Measurements from ENCODE around the gene AGBL1.
A peak's percentile ranks its signal among the peaks of the same experiment; 100 is the strongest.

The AGBL1 gene

DNA sequence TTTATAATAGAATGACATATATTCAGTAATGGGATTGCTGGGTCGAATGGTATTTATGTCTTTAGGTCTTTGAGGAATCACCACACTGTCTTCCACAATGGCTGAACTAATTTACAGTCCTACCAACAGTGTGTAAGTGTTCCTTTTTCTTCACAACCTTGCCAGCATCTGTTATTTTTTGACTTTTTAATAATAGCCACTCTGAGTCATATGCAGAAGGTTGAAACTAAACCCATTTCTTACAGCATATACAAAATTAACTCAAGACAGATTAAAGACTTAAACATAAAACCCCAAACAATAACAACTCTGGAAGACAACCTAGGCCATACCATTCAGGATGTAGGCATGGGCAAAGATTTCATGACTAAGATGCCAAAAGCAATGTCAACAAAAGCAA, 671.4 kb downstream of the AGBL1 start:
- Mint-ChIP-seq H3K27ac (no peak overlapping the region), H3K4me3 (no peak overlapping the region), H3K27me3 (peaks cover 8% of the 10 kb centered on the region), H3K9me3 (no peaks in the 10 kb centered on the region), H3K4me1 (no peaks in the 10 kb centered on the region)
- ATAC-seq (no peak), DNase-seq (no peak)

DNA sequence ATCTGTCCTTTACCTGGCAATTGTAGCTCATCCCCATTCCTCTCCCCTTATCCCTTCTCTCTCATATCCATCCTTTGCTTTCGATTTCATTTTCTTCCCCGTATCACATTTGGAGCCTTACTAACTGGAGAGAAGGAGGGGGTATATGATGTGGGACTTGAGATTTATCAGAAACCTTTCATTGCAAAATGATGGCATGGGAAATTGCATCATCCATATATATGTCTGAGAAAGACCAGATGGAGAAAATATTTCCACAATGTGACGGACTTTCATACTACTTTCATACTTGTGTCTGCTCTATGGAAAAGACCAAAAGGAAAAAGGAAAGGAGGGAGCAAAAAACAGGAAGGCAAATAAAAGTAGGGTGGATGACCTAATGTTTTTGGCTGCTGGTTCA, 675.2 kb downstream of the AGBL1 start:
- H3K4me3 Mint-ChIP-seq: no peak overlapping the region
- DNase-seq (no peak), ATAC-seq (no peak)
- H3K27me3 Mint-ChIP-seq: peaks cover 8% of the 10 kb centered on the region
- no peaks in the 10 kb centered on the region for H3K4me1 Mint-ChIP-seq
- no peaks in the 10 kb centered on the region for H3K9me3 Mint-ChIP-seq
- H3K27ac Mint-ChIP-seq: peak overlapping the region in 1 of 2 donors; percentile 34

DNA sequence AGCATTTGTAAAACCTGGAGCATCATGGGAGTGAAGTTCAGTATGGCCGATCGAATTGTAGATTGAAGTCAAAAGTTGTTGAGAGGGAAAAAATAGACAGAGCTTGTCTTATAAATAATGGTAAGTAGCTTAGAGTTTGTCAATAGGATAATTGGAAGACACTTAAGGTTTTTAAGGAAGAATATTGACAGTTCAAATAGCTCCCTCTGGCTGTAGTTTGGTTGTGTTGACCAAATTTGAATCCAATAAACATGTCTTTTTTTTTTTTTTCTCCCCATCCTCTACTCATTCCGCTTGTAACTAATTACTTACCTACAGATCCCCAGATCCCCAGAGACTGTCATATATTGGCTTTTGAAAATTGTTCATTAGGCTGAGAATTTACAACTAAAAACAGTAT, 677.0 kb downstream of the AGBL1 start:
- Mint-ChIP-seq H3K4me3 (no peak overlapping the region), H3K27ac (no peak overlapping the region), H3K9me3 (no peaks in the 10 kb centered on the region), H3K27me3 (peaks cover 8% of the 10 kb centered on the region), H3K4me1 (no peaks in the 10 kb centered on the region)
- ATAC-seq (no peak), DNase-seq (no peak)

DNA sequence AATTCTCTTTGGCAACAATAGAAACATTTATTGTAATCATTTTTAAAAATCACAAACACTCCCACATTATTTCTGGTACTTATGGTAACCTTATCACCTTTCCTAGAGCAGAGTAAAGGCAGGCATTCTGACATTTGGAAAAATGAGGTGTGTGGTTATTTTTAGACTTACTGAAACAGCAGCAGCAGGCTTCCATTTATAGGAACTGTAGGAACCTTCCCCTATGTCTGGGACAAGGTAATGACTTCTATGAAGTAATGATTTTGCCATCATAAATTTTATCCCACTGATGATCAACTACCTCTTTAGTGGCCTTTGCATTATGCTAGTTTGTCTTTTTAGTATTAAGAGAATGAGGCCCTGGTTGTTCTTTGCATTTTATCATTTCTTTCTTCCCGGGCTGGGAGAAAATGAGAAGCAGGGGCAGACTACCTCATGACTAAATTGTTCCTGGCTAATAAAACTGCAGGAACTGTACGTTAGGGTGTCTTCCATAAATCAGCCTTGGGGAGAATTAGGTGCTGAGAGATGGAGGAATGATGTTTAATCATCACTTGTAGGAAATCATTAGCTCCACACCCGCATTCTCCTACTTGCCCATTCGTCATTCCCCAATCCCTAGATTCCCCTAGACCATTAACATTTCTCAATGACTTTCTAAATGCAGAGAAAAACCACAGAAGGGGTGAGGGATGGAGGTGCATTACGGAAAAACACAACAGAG, 680.3 kb downstream of the AGBL1 start:
- DNase-seq (no peak), ATAC-seq (no peak)
- Mint-ChIP-seq H3K4me3 (no peak overlapping the region), H3K9me3 (no peaks in the 10 kb centered on the region), H3K4me1 (no peaks in the 10 kb centered on the region), H3K27ac (no peak overlapping the region), H3K27me3 (peaks cover 13% of the 10 kb centered on the region)

DNA sequence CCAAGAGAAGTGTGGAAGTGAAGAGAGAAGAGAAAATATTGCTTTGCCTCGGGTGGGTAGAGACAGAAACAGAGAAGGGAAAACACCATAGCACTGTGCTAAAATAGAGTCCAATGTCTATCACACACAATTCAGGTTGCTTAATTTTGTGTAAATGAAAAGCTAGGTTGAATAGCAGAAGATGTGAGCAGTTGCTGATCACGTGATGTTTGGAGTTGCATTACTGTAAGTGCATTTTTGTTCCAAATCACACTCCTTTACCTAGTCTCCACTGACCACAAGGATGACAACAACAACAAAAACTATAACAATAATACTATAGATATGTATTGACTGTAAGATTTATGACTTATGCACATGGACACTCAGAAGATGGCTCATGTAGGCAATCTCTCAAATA, 683.2 kb downstream of the AGBL1 start:
- Mint-ChIP-seq H3K27me3 (peaks cover 16% of the 10 kb centered on the region), H3K4me1 (no peaks in the 10 kb centered on the region), H3K4me3 (no peak overlapping the region), H3K9me3 (no peaks in the 10 kb centered on the region), H3K27ac (peak overlapping the region in 1 of 2 donors; percentile 66)
- ATAC-seq (no peak), DNase-seq (no peak)

DNA sequence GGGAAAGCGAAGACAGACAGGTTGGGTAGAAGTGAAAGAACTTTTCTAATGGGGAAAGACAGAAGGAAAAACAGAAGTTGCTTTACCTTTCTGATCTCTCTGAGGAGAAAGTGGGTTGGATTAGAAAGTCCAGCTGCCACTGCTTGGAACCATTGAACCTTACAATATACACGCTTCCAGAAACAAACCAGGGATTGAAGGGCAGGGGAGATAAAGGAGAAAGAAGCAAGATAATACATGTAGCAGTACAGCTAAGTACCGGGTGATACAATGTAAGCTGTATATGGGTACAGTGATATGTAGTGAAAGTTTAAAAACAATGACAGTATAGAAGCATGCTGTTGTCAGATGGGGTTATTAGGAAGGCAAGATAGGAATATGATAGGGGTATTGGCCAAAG, 684.4 kb downstream of the AGBL1 start:
- no peak for ATAC-seq

DNA sequence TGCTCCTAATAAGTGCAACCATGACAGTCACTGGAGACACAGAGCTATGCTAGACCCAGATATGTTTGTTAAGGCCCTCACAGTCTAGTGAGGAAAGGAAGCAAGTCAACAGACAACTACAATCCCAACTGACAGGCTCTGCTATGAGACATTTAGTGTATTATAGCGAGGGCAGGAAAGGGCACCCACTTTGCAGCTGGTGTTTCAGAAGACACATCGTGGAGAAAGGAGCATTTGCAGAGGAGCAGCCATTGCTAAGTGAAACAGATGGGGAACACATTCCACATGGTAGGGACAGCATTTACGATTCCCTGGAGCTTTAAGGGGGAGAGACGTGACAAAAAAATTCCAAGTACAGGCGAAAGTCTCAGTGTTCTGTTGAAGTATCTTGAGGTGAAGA, 685.6 kb downstream of the AGBL1 start:
- no peaks in the 10 kb centered on the region for H3K4me1 Mint-ChIP-seq
- no peak for ATAC-seq
- H3K27me3 Mint-ChIP-seq: peaks cover 16% of the 10 kb centered on the region
- no peaks in the 10 kb centered on the region for H3K9me3 Mint-ChIP-seq
- no peak overlapping the region for H3K27ac Mint-ChIP-seq
- no peak for DNase-seq
- no peak overlapping the region for H3K4me3 Mint-ChIP-seq

More for the DNA sequence above, 684.4 kb downstream of the AGBL1 start:
- Mint-ChIP-seq H3K9me3 (no peaks in the 10 kb centered on the region), H3K4me1 (no peaks in the 10 kb centered on the region), H3K27ac (no peak overlapping the region), H3K27me3 (peaks cover 16% of the 10 kb centered on the region), H3K4me3 (no peak overlapping the region)
- DNase-seq: no peak

DNA sequence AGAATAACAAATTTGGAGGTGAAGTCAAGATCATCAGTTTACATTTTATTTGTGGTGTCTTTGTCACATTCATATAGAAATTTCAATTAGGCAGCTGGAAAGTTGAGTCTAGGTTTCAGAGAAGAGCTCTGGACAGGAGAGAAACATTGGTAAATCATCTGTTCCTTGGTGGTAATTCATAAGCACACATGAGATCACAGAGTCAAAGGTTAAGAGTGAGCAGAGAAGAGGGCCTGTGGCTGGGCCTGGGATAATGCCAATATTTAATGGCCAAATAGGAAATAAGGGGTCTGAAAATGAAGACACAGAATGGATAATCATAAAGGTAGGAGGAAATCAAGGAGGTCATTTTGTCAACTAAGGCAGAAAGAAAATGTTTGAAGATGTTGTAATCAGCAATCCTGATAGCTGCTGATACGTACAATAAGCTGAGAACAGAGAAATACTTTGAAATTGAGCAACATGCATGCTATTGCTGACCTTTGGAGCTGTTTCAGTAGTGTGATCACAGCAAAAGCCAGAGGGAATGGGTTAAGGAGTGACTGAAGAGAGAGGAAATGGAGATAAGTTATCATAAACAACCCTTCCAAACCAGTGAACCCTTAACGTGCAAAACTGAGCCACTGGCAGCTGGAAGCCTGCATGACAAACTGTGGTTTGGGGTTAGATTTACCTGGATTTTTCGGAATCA, 692.8 kb downstream of the AGBL1 start:
- no peaks in the 10 kb centered on the region for H3K9me3 Mint-ChIP-seq
- H3K4me1 Mint-ChIP-seq: no peaks in the 10 kb centered on the region
- H3K4me3 Mint-ChIP-seq: no peak overlapping the region
- no peak for DNase-seq
- H3K27ac Mint-ChIP-seq: peak overlapping the region in 1 of 2 donors; percentile 22
- no peaks in the 10 kb centered on the region for H3K27me3 Mint-ChIP-seq
- ATAC-seq: no peak

DNA sequence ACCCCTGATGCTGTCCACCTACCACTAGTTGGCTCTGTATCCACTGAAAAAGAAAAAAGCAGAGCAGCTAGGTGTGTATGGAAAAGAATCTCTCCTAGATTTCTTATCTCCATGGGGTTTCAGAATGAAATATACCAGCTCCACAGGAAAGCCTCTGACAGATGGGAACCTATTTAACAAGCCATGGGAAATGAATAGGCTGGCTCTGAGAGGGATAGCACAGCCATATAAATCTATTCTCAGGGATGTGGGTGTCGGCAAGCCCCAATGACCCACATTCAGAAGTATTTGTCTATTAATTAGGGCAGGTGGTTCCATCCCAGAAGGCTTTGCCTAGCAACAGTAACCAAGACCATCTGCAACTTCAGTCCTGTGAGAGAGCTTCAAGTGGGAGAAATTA, 694.1 kb downstream of the AGBL1 start:
- Mint-ChIP-seq H3K4me3 (no peak overlapping the region), H3K27me3 (no peaks in the 10 kb centered on the region), H3K27ac (no peak overlapping the region), H3K9me3 (peaks cover 0 to 7% of the 10 kb centered on the region in 2 donors), H3K4me1 (no peaks in the 10 kb centered on the region)
- ATAC-seq: no peak
- no peak for DNase-seq

DNA sequence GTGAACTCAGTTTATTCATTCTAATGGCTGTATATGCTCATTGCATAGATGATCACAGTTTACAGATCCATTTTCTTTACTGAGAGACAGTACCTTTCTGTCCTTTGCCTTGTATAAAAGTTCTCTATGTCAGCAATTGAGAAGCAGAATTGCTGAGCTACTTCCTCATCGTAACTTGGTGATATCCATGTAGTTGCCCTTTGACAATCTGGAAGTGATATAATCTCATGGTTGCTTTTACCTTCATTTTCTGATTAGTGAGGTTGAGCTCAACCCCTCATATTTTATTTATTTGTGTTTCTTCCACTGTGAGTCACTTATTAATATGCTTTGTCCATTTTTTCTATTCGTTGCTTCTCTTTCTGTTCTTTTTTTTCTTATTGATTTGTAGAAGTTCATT, 696.5 kb downstream of the AGBL1 start:
- H3K9me3 Mint-ChIP-seq: peaks cover 3 to 13% of the 10 kb centered on the region in 2 donors
- DNase-seq (no peak), ATAC-seq (no peak)
- H3K4me3 Mint-ChIP-seq: no peak overlapping the region
- H3K27me3 Mint-ChIP-seq: no peaks in the 10 kb centered on the region
- no peak overlapping the region for H3K27ac Mint-ChIP-seq
- no peaks in the 10 kb centered on the region for H3K4me1 Mint-ChIP-seq

DNA sequence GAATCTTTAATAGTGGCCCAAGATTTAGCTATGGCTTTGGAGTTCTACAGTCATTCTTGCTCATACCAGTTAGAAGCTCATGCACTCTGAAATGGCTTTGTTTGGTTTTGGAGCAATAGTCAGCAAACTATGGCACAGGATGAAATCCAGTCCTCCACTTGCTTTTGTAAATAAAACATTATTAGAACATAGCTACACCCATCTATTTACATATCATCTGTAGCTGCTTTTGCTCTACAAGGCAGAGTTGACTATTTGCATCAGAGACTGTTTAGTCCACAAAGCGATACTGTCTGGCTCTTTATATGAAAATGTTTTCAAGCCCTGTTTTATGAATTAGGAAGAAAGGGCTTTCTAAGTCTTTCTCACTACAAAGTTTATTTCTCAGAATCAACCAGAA, 716.9 kb downstream of the AGBL1 start:
- peaks cover 5% of the 10 kb centered on the region for H3K27me3 Mint-ChIP-seq
- no peaks in the 10 kb centered on the region for H3K4me1 Mint-ChIP-seq
- ATAC-seq (no peak), DNase-seq (no peak)
- no peak overlapping the region for H3K4me3 Mint-ChIP-seq
- no peaks in the 10 kb centered on the region for H3K9me3 Mint-ChIP-seq
- H3K27ac Mint-ChIP-seq: no peak overlapping the region

DNA sequence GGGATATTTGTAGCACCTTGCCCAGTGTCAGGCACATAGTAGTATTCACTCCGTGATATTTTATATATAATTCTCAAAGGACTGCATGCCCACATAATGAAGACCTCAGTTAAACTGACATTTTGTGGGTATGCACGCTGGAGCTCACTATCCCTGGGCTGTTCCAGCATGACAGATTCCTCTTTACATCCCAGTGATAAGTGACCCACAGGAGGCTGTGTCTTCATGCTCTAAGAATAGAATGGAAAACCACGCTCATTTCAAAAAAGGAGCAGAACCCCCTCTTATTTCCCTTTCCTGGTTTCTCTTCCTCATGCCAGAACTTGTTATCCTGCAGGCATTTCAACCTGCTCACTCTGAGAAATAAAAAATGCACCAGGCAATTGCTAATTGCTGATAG, 717.5 kb downstream of the AGBL1 start:
- no peak overlapping the region for H3K27ac Mint-ChIP-seq
- DNase-seq: no peak
- H3K27me3 Mint-ChIP-seq: peaks cover 8% of the 10 kb centered on the region
- ATAC-seq: no peak
- H3K4me1 Mint-ChIP-seq: no peaks in the 10 kb centered on the region
- no peak overlapping the region for H3K4me3 Mint-ChIP-seq
- H3K9me3 Mint-ChIP-seq: no peaks in the 10 kb centered on the region

DNA sequence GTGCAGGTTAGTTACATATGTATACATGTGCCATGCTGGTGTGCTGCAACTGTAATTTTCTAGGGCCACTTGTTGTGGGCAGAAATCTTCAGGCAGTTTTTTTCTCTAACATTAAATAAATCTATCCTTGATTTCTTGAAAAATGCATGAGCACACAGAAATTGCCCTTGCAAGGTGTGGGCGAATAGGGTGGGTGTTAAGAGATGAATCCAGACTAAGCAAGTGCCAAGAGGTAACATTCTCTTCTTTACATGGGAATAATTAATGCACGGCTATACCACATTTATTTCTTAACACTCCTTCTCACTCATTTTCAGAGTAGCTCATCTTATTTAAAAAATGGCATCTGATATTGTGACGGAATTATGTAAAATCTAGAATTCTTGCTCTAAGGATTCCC, 719.6 kb downstream of the AGBL1 start:
- H3K27me3 Mint-ChIP-seq: peaks cover 8% of the 10 kb centered on the region
- no peaks in the 10 kb centered on the region for H3K9me3 Mint-ChIP-seq
- H3K4me1 Mint-ChIP-seq: no peaks in the 10 kb centered on the region
- no peak for DNase-seq
- ATAC-seq: no peak
- no peak overlapping the region for H3K27ac Mint-ChIP-seq
- H3K4me3 Mint-ChIP-seq: no peak overlapping the region

DNA sequence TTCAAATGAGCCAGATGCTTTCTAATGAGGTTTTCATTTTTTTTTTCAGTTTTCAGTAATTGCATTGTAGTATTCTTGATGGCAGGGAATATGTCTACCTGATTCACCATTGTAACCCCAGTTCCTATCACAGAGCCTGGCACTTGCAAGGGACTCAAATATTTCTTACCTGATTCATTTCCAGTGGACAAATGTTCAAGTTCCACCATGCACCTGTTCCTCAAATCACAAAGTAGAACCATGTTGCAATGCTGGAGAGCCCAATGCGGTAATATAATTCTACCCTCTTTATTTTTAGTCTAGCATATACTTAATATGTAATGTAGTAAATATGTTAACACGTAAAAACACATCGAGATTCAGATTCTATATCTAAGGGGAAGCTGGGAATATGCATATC, 722.6 kb downstream of the AGBL1 start:
- H3K4me1 Mint-ChIP-seq: no peaks in the 10 kb centered on the region
- H3K27me3 Mint-ChIP-seq: peaks cover 8% of the 10 kb centered on the region
- H3K27ac Mint-ChIP-seq: no peak overlapping the region
- DNase-seq (no peak), ATAC-seq (no peak)
- H3K4me3 Mint-ChIP-seq: no peak overlapping the region
- H3K9me3 Mint-ChIP-seq: no peaks in the 10 kb centered on the region

DNA sequence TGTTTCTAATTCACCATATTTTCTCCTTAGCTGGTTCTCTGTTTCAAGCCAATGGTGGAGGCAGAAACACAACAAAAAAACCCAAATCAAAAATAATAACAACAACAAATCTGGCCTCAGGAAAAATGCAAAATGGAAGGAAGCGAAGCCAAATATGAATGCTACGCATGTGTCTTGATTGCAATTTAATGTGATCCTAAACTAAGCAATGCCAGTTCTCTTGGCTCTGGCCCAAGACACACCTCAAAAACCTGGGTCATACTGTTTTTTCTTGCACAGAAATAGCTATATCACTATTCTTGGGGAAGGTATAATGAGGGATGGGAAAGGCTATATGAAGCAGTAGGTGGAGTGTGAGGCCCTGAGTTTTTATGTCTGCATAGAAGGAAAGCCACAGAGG, 724.7 kb downstream of the AGBL1 start:
- Mint-ChIP-seq H3K27ac (no peak overlapping the region), H3K4me1 (no peaks in the 10 kb centered on the region), H3K27me3 (peaks cover 8% of the 10 kb centered on the region), H3K9me3 (no peaks in the 10 kb centered on the region), H3K4me3 (no peak overlapping the region)
- no peak for DNase-seq
- ATAC-seq: no peak

DNA sequence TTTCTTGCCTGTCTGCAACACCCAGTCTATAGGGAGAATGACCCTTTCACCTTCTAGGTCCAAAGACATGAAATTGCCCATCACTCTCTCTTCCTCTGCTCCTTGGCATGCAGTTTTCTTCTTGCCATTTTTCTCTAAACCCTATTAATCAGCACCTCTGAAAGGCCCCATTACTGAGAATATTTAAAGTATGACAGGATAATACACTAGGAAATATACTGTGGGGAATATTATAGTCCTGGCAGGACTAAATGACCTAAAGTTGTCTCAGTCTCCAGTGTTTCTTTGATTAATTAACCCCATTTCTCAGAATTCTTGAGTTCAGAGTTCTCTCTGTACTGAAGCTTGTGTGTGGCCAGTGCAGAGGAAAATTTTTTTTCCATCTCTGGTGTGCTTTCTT, 730.7 kb downstream of the AGBL1 start:
- ATAC-seq (no peak), DNase-seq (no peak)
- Mint-ChIP-seq H3K27me3 (no peaks in the 10 kb centered on the region), H3K9me3 (no peaks in the 10 kb centered on the region), H3K27ac (no peak overlapping the region), H3K4me3 (no peak overlapping the region), H3K4me1 (no peaks in the 10 kb centered on the region)

DNA sequence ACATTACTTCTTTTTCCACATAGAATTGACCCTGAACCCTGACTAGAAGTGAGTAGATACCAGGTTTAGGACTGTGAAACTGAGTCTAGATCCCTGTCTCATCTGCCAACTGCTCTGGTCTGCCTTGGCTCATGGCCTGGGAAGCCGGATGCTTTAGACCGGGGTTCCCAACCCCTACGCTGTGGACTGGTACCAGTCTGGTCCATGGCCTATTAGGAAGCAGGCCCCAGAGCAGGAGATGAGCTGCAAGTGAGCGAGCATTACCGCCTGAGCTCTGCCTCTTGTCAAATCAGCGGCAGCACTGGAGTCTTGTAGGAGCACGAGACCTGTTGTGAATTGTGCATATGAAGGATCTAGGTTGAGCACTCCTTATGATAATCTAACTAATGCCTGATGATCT, 734.2 kb downstream of the AGBL1 start:
- H3K27ac Mint-ChIP-seq: no peak overlapping the region
- ATAC-seq (no peak), DNase-seq (no peak)
- H3K9me3 Mint-ChIP-seq: no peaks in the 10 kb centered on the region
- no peaks in the 10 kb centered on the region for H3K4me1 Mint-ChIP-seq
- H3K4me3 Mint-ChIP-seq: no peak overlapping the region
- no peaks in the 10 kb centered on the region for H3K27me3 Mint-ChIP-seq
